Activated B cell treated with CpG ODN at 0.5 μM for 24 hours (primary cell): ENCODE results near the gene ZCCHC17. TPM values are rescaled to one million over a fixed set of nuclear protein-coding genes. Genes with fewer than 3 reads are reported as not detected.
"Not testable (repeated sequence)": the region's sequence is repeated elsewhere in the genome, so short reads cannot be mapped to it uniquely, and the experiment has no call there.

Experiments
- ATAC-seq: fragments of 200-7000 bp; cut with Tn5 transposase; one replicate; pipeline ENCODE4 v1.10.0; 2021; ENCODE audit warnings: low read depth, mild to moderate bottlenecking, moderate library complexity
- CTCF ChIA-PET: fragments of 350-600 bp; sonication (Branson Sonifier 250); formaldehyde crosslinking; loops from one replicate; lab custom pipeline; 2021; ENCODE audit warnings: antibody characterized with exemption; lab: Charles Lee
- POLR2A ChIA-PET: fragments of 350-600 bp; sonication (Branson Sonifier 250); formaldehyde crosslinking; loops from one replicate; lab custom pipeline; 2021; ENCODE audit warnings: antibody characterized with exemption; lab: Charles Lee
- DNase-seq: peaks from one replicate; pipeline ENCODE4 v3.0.0; 2022
- H3K27ac Mint-ChIP-seq: one replicate; pipeline ENCODE4 v1.8.0; 2020; ENCODE audit warnings: mixed read lengths
- H3K27me3 Mint-ChIP-seq: one replicate; pipeline ENCODE4 v1.8.0; 2021; ENCODE audit warnings: mixed read lengths
- H3K36me3 Mint-ChIP-seq: one replicate; pipeline ENCODE4 v1.8.0; 2021; ENCODE audit warnings: low read depth, mixed read lengths
- H3K4me1 Mint-ChIP-seq: one replicate; pipeline ENCODE4 v1.8.0; 2021; ENCODE audit warnings: mixed read lengths
- H3K4me3 Mint-ChIP-seq: one replicate; pipeline ENCODE4 v1.8.0; 2020; ENCODE audit warnings: mild to moderate bottlenecking, mixed read lengths
- H3K9me3 Mint-ChIP-seq: one replicate; pipeline ENCODE4 v1.8.0; 2020; ENCODE audit warnings: mixed read lengths
- CTCF ChIP-seq: fragments of 200-600 bp; IDR thresholded peaks from one replicate; pipeline ENCODE4 v1.8.0; 2022; ENCODE audit warnings: antibody characterized with exemption, mild to moderate bottlenecking
- intact Hi-C: fragments of 100-400 bp; cut with micrococcal nuclease; formaldehyde crosslinking; loops from one replicate; pipeline ENCODE4 v1.15.1; 2024
- total RNA-seq: library from RNA; stranded (reverse); gene quantifications from 2 replicates; pipeline ENCODE4 v1.2.3, GENCODE V29; 2022

ZCCHC17 gene
- total RNA-seq, 1 donor from 2014 or later = 19.5 TPM

- intact Hi-C loops = no loop called here
- Mint-ChIP-seq H3K27ac (no peak overlapping the region), H3K4me1 (no peaks in the 10 kb centered on the region), H3K27me3 (no peaks in the 10 kb centered on the region), H3K4me3 (no peak overlapping the region), H3K9me3 (no peaks in the 10 kb centered on the region), H3K36me3 (peaks cover 88% of the 10 kb centered on the region)
- DNase-seq = no peak
- TF ChIP-seq CTCF = no peak
- ChIA-PET CTCF (interaction anchor here (0.9 kb wide), 1 partner anchor 465 kb away, joined by 3 read pairs; no protein-coding TSS in a partner anchor), POLR2A (no interaction called here)
- ATAC-seq = no peak
Observed at GRCh38 chr1:31266547-31266946, 30.3 kb upstream of the ZCCHC17 start.

- Mint-ChIP-seq H3K9me3 (no peaks in the 10 kb centered on the region), H3K4me1 (no peaks in the 10 kb centered on the region), H3K27me3 (no peaks in the 10 kb centered on the region), H3K36me3 (peaks cover 79% of the 10 kb centered on the region), H3K27ac (no peak overlapping the region), H3K4me3 (no peak overlapping the region)
- ChIA-PET POLR2A (no interaction called here), CTCF (no interaction called here)
- no peak for DNase-seq
- intact Hi-C loops = no loop called here
- no peak for TF ChIP-seq CTCF
- ATAC-seq = no peak
Observed at GRCh38 chr1:31272369-31272768, 24.5 kb upstream of the ZCCHC17 start.

GRCh38 chr1:31273619-31274018, 23.2 kb upstream of the ZCCHC17 start:
- no peak for DNase-seq
- intact Hi-C loops = no loop called here
- H3K27me3 Mint-ChIP-seq = no peaks in the 10 kb centered on the region
- ChIA-PET CTCF (interaction anchor here (0.6 kb wide), 1 partner anchor 98 kb away, joined by 3 read pairs; no protein-coding TSS in a partner anchor), POLR2A (no interaction called here)
- H3K27ac Mint-ChIP-seq = no peak overlapping the region
- peaks cover 77% of the 10 kb centered on the region for H3K36me3 Mint-ChIP-seq
- no peak overlapping the region for H3K4me3 Mint-ChIP-seq
- no peak for TF ChIP-seq CTCF
- no peaks in the 10 kb centered on the region for H3K9me3 Mint-ChIP-seq
- H3K4me1 Mint-ChIP-seq = no peaks in the 10 kb centered on the region
- ATAC-seq = no peak

GRCh38 chr1:31282426-31282825, 14.4 kb upstream of the ZCCHC17 start:
- H3K4me1 Mint-ChIP-seq, DNase-seq, intact Hi-C loops, H3K27me3 Mint-ChIP-seq, ATAC-seq, H3K4me3 Mint-ChIP-seq, H3K27ac Mint-ChIP-seq, H3K9me3 Mint-ChIP-seq, CTCF ChIA-PET: not testable (repeated sequence)
- POLR2A ChIA-PET = interaction anchor here (1.4 kb wide), 1 partner anchor 14 kb away, joined by 5 read pairs; the partner anchor contains the start of genes SNRNP40 and ZCCHC17
- H3K36me3 Mint-ChIP-seq = peaks cover 78% of the 10 kb centered on the region

GRCh38 chr1:31287791-31288190, 9.0 kb upstream of the ZCCHC17 start:
- not testable (repeated sequence) for H3K27ac Mint-ChIP-seq, H3K4me1 Mint-ChIP-seq

GRCh38 chr1:31289021-31289420, 7.8 kb upstream of the ZCCHC17 start:
- no peak overlapping the region for H3K27ac Mint-ChIP-seq
- H3K9me3 Mint-ChIP-seq = no peaks in the 10 kb centered on the region
- no peak for DNase-seq
- H3K4me3 Mint-ChIP-seq = no peak overlapping the region
- intact Hi-C loops = no loop called here
- H3K27me3 Mint-ChIP-seq = no peaks in the 10 kb centered on the region
- TF ChIP-seq CTCF = no peak
- H3K36me3 Mint-ChIP-seq = peaks cover 79% of the 10 kb centered on the region
- no peak for ATAC-seq
- peaks cover 7% of the 10 kb centered on the region for H3K4me1 Mint-ChIP-seq
- CTCF ChIA-PET = no interaction called here
- POLR2A ChIA-PET = no interaction called here

More at GRCh38 chr1:31287791-31288190, 9.0 kb upstream of the ZCCHC17 start:
- intact Hi-C loops, H3K9me3 Mint-ChIP-seq, DNase-seq, H3K27me3 Mint-ChIP-seq, CTCF ChIA-PET, H3K4me3 Mint-ChIP-seq, ATAC-seq: not testable (repeated sequence)
- POLR2A ChIA-PET = interaction anchor here (1.0 kb wide), 1 partner anchor 9 kb away, joined by 4 read pairs; the partner anchor contains the start of genes SNRNP40 and ZCCHC17
- H3K36me3 Mint-ChIP-seq = peaks cover 81% of the 10 kb centered on the region
